Neuronal stem cell (in vitro differentiated cells): ENCODE measurements around the gene ZNF286A. TPM values are rescaled to one million over a fixed set of nuclear protein-coding genes. Genes with fewer than 3 reads are reported as not detected.
"Not testable (repeated sequence)": the region's sequence is repeated elsewhere in the genome, so short reads cannot be mapped to it uniquely, and the experiment has no call there.

Source experiments
- DNase-seq: peaks from one replicate; pipeline ENCODE4 v3.0.0-alpha.2; 2013; ENCODE audit warnings: low spot score
- H2AFZ ChIP-seq: one replicate; pipeline ENCODE4 v1.6.1; 2013; ENCODE audit warnings: mild to moderate bottlenecking, low read length, inconsistent platforms
- H2AK5ac ChIP-seq: 2 replicates; pipeline ENCODE4 v1.6.1; 2013; ENCODE audit warnings: low read depth, mild to moderate bottlenecking, inconsistent platforms, low read length, moderate library complexity, mixed read lengths
- H2BK120ac ChIP-seq: 2 replicates; pipeline ENCODE4 v1.6.1; 2013; ENCODE audit warnings: low read depth, mild to moderate bottlenecking, inconsistent platforms, low read length, moderate library complexity, mixed read lengths
- H2BK12ac ChIP-seq: one replicate; pipeline ENCODE4 v1.6.1; 2013; ENCODE audit warnings: low read length, inconsistent platforms
- H2BK15ac ChIP-seq: 2 replicates; pipeline ENCODE4 v1.6.1; 2013; ENCODE audit warnings: mild to moderate bottlenecking, low read length, inconsistent platforms, mixed read lengths
- H2BK5ac ChIP-seq: one replicate; pipeline ENCODE4 v1.6.1; 2013; ENCODE audit warnings: inconsistent platforms, mild to moderate bottlenecking, low read length, moderate library complexity
- H3K14ac ChIP-seq: one replicate; pipeline ENCODE4 v1.6.1; 2013; ENCODE audit warnings: low read length, inconsistent platforms
- H3K18ac ChIP-seq: 2 replicates; pipeline ENCODE4 v1.6.1; 2013; ENCODE audit warnings: low read length, inconsistent platforms
- H3K23ac ChIP-seq: 2 replicates; pipeline ENCODE4 v1.6.1; 2013; ENCODE audit warnings: low read depth, mild to moderate bottlenecking, mixed read lengths, low read length, inconsistent platforms; ENCODE audit not compliant: poor library complexity
- H3K27ac ChIP-seq: replicated peaks from 3 replicates; pipeline ENCODE4 v1.5.1; 2013; ENCODE audit warnings: low read length, inconsistent platforms
- H3K27me3 ChIP-seq, 3 experiments: 2 replicates each; pipeline ENCODE4 v1.6.1; 2013; ENCODE audit warnings: low read length in 3 of 3, mild to moderate bottlenecking in 2 of 3, inconsistent platforms in 1 of 3, low read depth in 1 of 3, mixed read lengths in 1 of 3, moderate library complexity in 1 of 3; ENCODE audit not compliant: control insufficient read depth in 3 of 3, insufficient read depth in 3 of 3
- H3K36me3 ChIP-seq, 2 donors: replicated peaks in 1 of 2; 2 replicates each; pipeline ENCODE4 v1.6.1; 2013; ENCODE audit warnings: low read length in 2 of 2; ENCODE audit not compliant: control insufficient read depth in 2 of 2, insufficient read depth in 2 of 2
- H3K4ac ChIP-seq: 2 replicates; pipeline ENCODE4 v1.6.1; 2013; ENCODE audit warnings: inconsistent platforms, mild to moderate bottlenecking, low read length, moderate library complexity
- H3K4me1 ChIP-seq, 2 donors: 1 replicate in 1 of 2; 2 replicates in 1 of 2; pipeline ENCODE4 v1.6.1; 2013; ENCODE audit warnings: low read length in 2 of 2, low read depth in 1 of 2; ENCODE audit not compliant: control insufficient read depth in 2 of 2, insufficient read depth in 1 of 2
- H3K4me2 ChIP-seq: one replicate; pipeline ENCODE4 v1.6.1; 2013; ENCODE audit warnings: mild to moderate bottlenecking, low read length, inconsistent platforms; ENCODE audit not compliant: insufficient read depth, poor library complexity, severe bottlenecking
- H3K4me3 ChIP-seq, 2 donors: 2 replicates each; pipeline ENCODE4 v1.5.1; 2013; ENCODE audit warnings: low read length in 2 of 2, mild to moderate bottlenecking in 2 of 2, inconsistent platforms in 1 of 2, moderate library complexity in 1 of 2
- H3K79me1 ChIP-seq: one replicate; pipeline ENCODE4 v1.6.1; 2013; ENCODE audit warnings: low read depth, mild to moderate bottlenecking, inconsistent platforms, low read length, moderate library complexity
- H3K9ac ChIP-seq: one replicate; pipeline ENCODE4 v1.6.1; 2013; ENCODE audit warnings: mild to moderate bottlenecking, low read depth, low read length, inconsistent platforms; ENCODE audit not compliant: poor library complexity
- H3K9me3 ChIP-seq, 2 donors: replicated peaks in 1 of 2; 2 replicates each; pipeline versions ENCODE3 to v1.6.1; 2013; ENCODE audit warnings: low read length in 2 of 2, mild to moderate bottlenecking in 2 of 2, inconsistent platforms in 1 of 2, low read depth in 1 of 2, mixed read lengths in 1 of 2, moderate library complexity in 1 of 2; ENCODE audit not compliant: control insufficient read depth in 2 of 2, insufficient read depth in 1 of 2
- H4K8ac ChIP-seq: one replicate; pipeline ENCODE4 v1.6.1; 2013; ENCODE audit warnings: low read depth, mild to moderate bottlenecking, inconsistent platforms, low read length, moderate library complexity
- H4K91ac ChIP-seq: one replicate; pipeline ENCODE4 v1.6.1; 2013; ENCODE audit warnings: low read length, low read depth, mild to moderate bottlenecking, inconsistent platforms; ENCODE audit not compliant: poor library complexity
- WGBS, 2 donors: extraction: QIAGEN DNeasy Blood & Tissue Kit; methylation state at CpG; one replicate each; pipeline ENCODE4 v1.1.7; 2013; ENCODE audit warnings: missing lambda C conversion rate in 2 of 2, mixed read lengths in 1 of 2; ENCODE audit not compliant: insufficient read length in 2 of 2, insufficient replicate concordance in 1 of 2; ENCODE audit errors: extremely low coverage in 2 of 2; 5-methylcytosine and 5-hydroxymethylcytosine counted together
- small RNA-seq: library from polyadenylated mRNA; stranded (forward); fragments of <200 nt; extraction: miRNeasy Mini kit (QIAGEN cat#:217004); gene quantifications from one replicate; pipeline ENCODE3, GENCODE V24; 2013; ENCODE audit not compliant: insufficient read depth

The ZNF286A gene

GRCh38 chr17:15749403-15749802, 49.9 kb downstream of the ZNF286A start:
- H3K14ac ChIP-seq, H4K8ac ChIP-seq, H3K27ac ChIP-seq, H2BK12ac ChIP-seq, H3K18ac ChIP-seq, H3K4ac ChIP-seq, H3K79me1 ChIP-seq, H2BK15ac ChIP-seq, H3K36me3 ChIP-seq, H2AFZ ChIP-seq, H3K23ac ChIP-seq, H2AK5ac ChIP-seq, H3K27me3 ChIP-seq, H3K9ac ChIP-seq, H4K91ac ChIP-seq, H2BK120ac ChIP-seq, H3K4me1 ChIP-seq, H3K9me3 ChIP-seq, H3K4me2 ChIP-seq, H2BK5ac ChIP-seq, DNase-seq, H3K4me3 ChIP-seq: not testable (repeated sequence)
- no CpG with 5 or more reads among the region's 36 CpGs for WGBS, 2 donors

DNA sequence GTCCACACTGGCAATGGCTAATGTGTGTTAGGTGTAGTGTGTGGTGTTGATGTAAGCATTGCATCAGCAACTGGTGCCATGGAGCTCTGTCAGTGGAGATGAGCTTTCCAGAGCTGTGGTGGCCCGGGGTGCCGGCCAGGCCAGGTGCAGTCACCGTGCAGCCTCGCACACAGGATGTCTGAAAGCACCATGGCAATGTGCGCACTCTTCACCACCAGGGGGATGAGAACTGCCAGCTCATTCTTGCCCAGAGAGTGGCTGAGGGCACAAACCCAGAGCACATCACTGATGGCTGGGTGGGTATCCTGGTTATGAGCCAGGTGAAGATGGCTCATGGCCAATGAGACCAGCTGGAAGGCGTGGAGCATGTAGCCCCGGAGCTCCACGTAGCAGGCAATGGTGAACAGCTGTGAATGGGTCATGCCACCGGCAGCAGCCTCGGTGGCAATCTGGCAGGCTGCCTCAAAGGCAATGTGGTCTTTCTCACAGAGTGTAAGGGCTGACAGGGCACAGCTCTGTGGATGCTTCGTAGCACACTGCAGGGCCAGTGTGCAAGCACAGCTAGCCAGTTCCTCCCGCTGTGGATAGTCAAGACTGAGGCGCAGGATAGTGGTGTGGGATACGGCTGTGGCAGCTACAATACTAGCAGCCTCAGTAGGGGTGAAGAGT, 69.4 kb downstream of the ZNF286A start:
- H4K91ac ChIP-seq, H3K4me3 ChIP-seq, H3K4me1 ChIP-seq, H3K27me3 ChIP-seq, H3K9ac ChIP-seq, H3K4me2 ChIP-seq, H2BK15ac ChIP-seq, H2BK120ac ChIP-seq, H3K18ac ChIP-seq, H3K27ac ChIP-seq, H3K14ac ChIP-seq, H3K79me1 ChIP-seq, H3K36me3 ChIP-seq, H2AFZ ChIP-seq, H2BK5ac ChIP-seq, DNase-seq, H3K4ac ChIP-seq, H4K8ac ChIP-seq, H3K9me3 ChIP-seq, H2BK12ac ChIP-seq, H2AK5ac ChIP-seq, H3K23ac ChIP-seq: not testable (repeated sequence)
- no CpG with 5 or more reads among the region's 14 CpGs for WGBS, 2 donors

Small RNA genes lying within 50 kb of the gene (small RNA-seq; reads per million reads assigned to genes)
- not detected for gene ZNF29P
